Measurements from ENCODE around the gene ATAD3A. TPM values are rescaled to one million over a fixed set of nuclear protein-coding genes. Genes with fewer than 3 reads are reported as not detected.

ATAD3A gene
- total and polyA plus RNA-seq, 9 of the 15 experiments (the other 6 are each of a cell fraction or from before 2014, with no cell fraction given): 0.10 to 173 (median 36.7) TPM

GRCh38 chr1:1567891-1568291 lies 55.9 kb downstream of the ATAD3A start:
- H4K20me1 ChIP-seq (replicated peaks; ENCODE audit: control insufficient read depth, insufficient read depth, low read length): peaks cover 15% of the 10 kb centered on the region
- TF ChIP-seq CHD2 (IDR thresholded peaks at IDR 0.05; ENCODE audit: low read depth, low read length) (no peak), POLR2A (conservative IDR thresholded peaks at IDR 0.05) (peak; percentile 14; the same call in 1 of the 2 replicates), KLF6 (CRISPR knock-in tag; IDR thresholded peaks at IDR 0.05; ENCODE audit: borderline replicate concordance) (no peak), ZZZ3 (IDR thresholded peaks at IDR 0.05) (no peak), EP300 (IDR thresholded peaks at IDR 0.05; ENCODE audit: low read length) (no peak)
- POLR2A ChIA-PET: interaction anchor here (1.3 to 3.1 kb wide), 3 partner anchors 9 to 22 kb away, joined by 4 to 14 read pairs (median 6); no protein-coding TSS in a partner anchor

GRCh38 chr1:1569341-1569740 lies 57.4 kb downstream of the ATAD3A start:
- FAIRE-seq (no peak), ATAC-seq (no peak), DNase-seq (ENCODE audit: extremely low read depth in 1 of 4, low spot score in 3 of 4) (no peak)
- H3K9ac ChIP-seq (ENCODE audit: insufficient read depth in 1 of 2, low read depth in 2 of 2, low read length in 2 of 2): 0 out of 4 replicates have a peak overlapping the region, but pooled peaks of 1 of the 2 experiments have one; percentile 2
- intact Hi-C loops (cut with micrococcal nuclease) (no loop called here), in situ Hi-C loops (cut with MboI) (loop anchor here (5.0 kb wide), 1 partner anchor 88 kb away; the partner anchor contains the start of gene CDK11B)
- no peak overlapping the region for H3K27ac ChIP-seq (ENCODE audit: extremely low read depth, low read depth, low read length)
- CTCF ChIA-PET (ENCODE audit: low intra/inter-chr PET ratio): no interaction called here
- no TSS peak for BruUV-seq (replicated peaks)
- H3K9me3 ChIP-seq (replicated peaks; ENCODE audit: control insufficient read depth, insufficient read depth, low read depth, low read length): peaks cover 4% of the 10 kb centered on the region; the same call in 1 of the 2 replicates
- H3K4me3 ChIP-seq: no peak overlapping the region
- TF ChIP-seq ZNF311 (CRISPR knock-in tag; IDR thresholded peaks at IDR 0.05) (no peak), POLR2B (IDR thresholded peaks at IDR 0.05; ENCODE audit: low read depth, partially characterized antibody) (peak; percentile 4)
- peaks cover 15% of the 10 kb centered on the region for H4K20me1 ChIP-seq (replicated peaks; ENCODE audit: control insufficient read depth, insufficient read depth, low read length)
- H3K36me3 ChIP-seq (ENCODE audit: control insufficient read depth, insufficient read depth, low read length): peaks cover 76% of the 10 kb centered on the region
- H3K9me1 ChIP-seq (ENCODE audit: control insufficient read depth, insufficient read depth, low read length): no peaks in the 10 kb centered on the region
- 89% methylated on average over 7 of the region's 7 CpGs for WGBS (ENCODE audit: insufficient coverage, low coverage, missing lambda C conversion rate)
- H2AFZ ChIP-seq (ENCODE audit: low read depth, low read length): no peak overlapping the region
- POLR2A ChIA-PET: interaction anchor here (0.6 to 3.1 kb wide), 4 partner anchors 11 to 45 kb away, joined by 3 to 14 read pairs (median 6); no protein-coding TSS in a partner anchor
- no peak overlapping the region for H3K4me2 ChIP-seq (ENCODE audit: insufficient read depth, low read length)
- peaks cover 98% of the 10 kb centered on the region for H3K79me2 ChIP-seq (ENCODE audit: control insufficient read depth, insufficient read depth, low read length)
- H3K27me3 ChIP-seq (ENCODE audit: control insufficient read depth in 2 of 2, insufficient read depth in 2 of 2, low read length in 2 of 2): no peaks in the 10 kb centered on the region
- peaks cover 2 to 16% of the 10 kb centered on the region in 2 experiments; a peak in 4 of 5 replicates for H3K4me1 ChIP-seq (replicated peaks in 1 of 2; ENCODE audit: control insufficient read depth in 2 of 2, insufficient read depth in 2 of 2, low read length in 2 of 2)

More at GRCh38 chr1:1567891-1568291, 55.9 kb downstream of the ATAD3A start:
- CTCF ChIA-PET (ENCODE audit: low intra/inter-chr PET ratio): no interaction called here
- peaks cover 4% of the 10 kb centered on the region; the same call in 1 of the 2 replicates for H3K9me3 ChIP-seq (replicated peaks; ENCODE audit: control insufficient read depth, insufficient read depth, low read depth, low read length)
- no peaks in the 10 kb centered on the region for H3K27me3 ChIP-seq (ENCODE audit: control insufficient read depth in 2 of 2, insufficient read depth in 2 of 2, low read length in 2 of 2)
- H3K9ac ChIP-seq (ENCODE audit: insufficient read depth in 1 of 2, low read depth in 2 of 2, low read length in 2 of 2): no peak overlapping the region
- no peak overlapping the region for H3K4me3 ChIP-seq
- DNase-seq (ENCODE audit: extremely low read depth in 1 of 4, low spot score in 3 of 4) (no peak), FAIRE-seq (no peak), ATAC-seq (no peak)
- in situ Hi-C loops (cut with MboI) (loop anchor here (5.0 kb wide), 1 partner anchor 89 kb away; the partner anchor contains the start of gene CDK11B), intact Hi-C loops (cut with micrococcal nuclease) (no loop called here)
- no peak overlapping the region for H2AFZ ChIP-seq (ENCODE audit: low read depth, low read length)
- peaks cover 88% of the 10 kb centered on the region for H3K36me3 ChIP-seq (ENCODE audit: control insufficient read depth, insufficient read depth, low read length)
- H3K27ac ChIP-seq (ENCODE audit: extremely low read depth, low read depth, low read length): no peak overlapping the region
- no TSS peak for BruUV-seq (replicated peaks)
- H3K4me2 ChIP-seq (ENCODE audit: insufficient read depth, low read length): no peak overlapping the region
- H3K9me1 ChIP-seq (ENCODE audit: control insufficient read depth, insufficient read depth, low read length): no peaks in the 10 kb centered on the region
- H3K79me2 ChIP-seq (ENCODE audit: control insufficient read depth, insufficient read depth, low read length): peaks cover 95% of the 10 kb centered on the region
- peaks cover 3 to 12% of the 10 kb centered on the region in 2 experiments; a peak in 4 of 5 replicates for H3K4me1 ChIP-seq (replicated peaks in 1 of 2; ENCODE audit: control insufficient read depth in 2 of 2, insufficient read depth in 2 of 2, low read length in 2 of 2)
- WGBS (ENCODE audit: insufficient coverage, low coverage, missing lambda C conversion rate): 85% methylated on average over 9 of the region's 10 CpGs

Measured in K562 (cell line).